ENCODE results near the gene BTBD7. TPM values are rescaled to one million over a fixed set of nuclear protein-coding genes. Genes with fewer than 3 reads are reported as not detected.

The BTBD7 gene
- total and polyA plus RNA-seq, 2 donors (not counting 1 experiment from before 2014, with no cell fraction given): 8.1 to 48.6 TPM

- intact Hi-C loops (cut with micrococcal nuclease): no loop called here
These were observed 26.0 kb downstream of the BTBD7 start for GRCh38 chr14:93306812-93307211.

More at GRCh38 chr14:93306812-93307211, 26.0 kb downstream of the BTBD7 start:
- peaks cover 84% of the 10 kb centered on the region for H3K79me2 ChIP-seq (ENCODE audit: control insufficient read depth, insufficient read depth, low read length)
- Mint-ChIP-seq H3K27ac (no peak overlapping the region), H3K27me3 (no peaks in the 10 kb centered on the region), H3K4me3 (no peak overlapping the region), H3K4me1 (peaks cover 47% of the 10 kb centered on the region), H3K9me3 (ENCODE audit: insufficient read depth) (no peaks in the 10 kb centered on the region)
- peaks cover 2 to 7% of the 10 kb centered on the region in 2 donors for H3K4me1 ChIP-seq (ENCODE audit: control insufficient read depth in 2 of 2, insufficient read depth in 2 of 2, low read length in 2 of 2)
- H3K4me2 ChIP-seq (replicated peaks; ENCODE audit: low read depth, low read length, poor library complexity, severe bottlenecking): no peak overlapping the region
- no peak overlapping the region for H2AFZ ChIP-seq (ENCODE audit: insufficient read depth, low read depth, low read length, poor library complexity, severe bottlenecking)
- ATAC-seq (ENCODE audit: low read depth) (no peak), DNase-seq (no peak)
- no peak overlapping the region for H3K27ac ChIP-seq (ENCODE audit: low read length in 2 of 2)
- ChIA-PET POLR2A (no interaction called here), CTCF (no interaction called here)
- no peaks in the 10 kb centered on the region for H3K9me3 ChIP-seq (ENCODE audit: control extremely low read depth in 1 of 3, control insufficient read depth in 2 of 3, insufficient read depth in 1 of 3, low read length in 2 of 3)
- H3K4me3 ChIP-seq (ENCODE audit: control extremely low read depth in 1 of 5, extremely low read depth in 1 of 5, insufficient read depth in 1 of 5, low read depth in 2 of 5, low read length in 4 of 5): no peak overlapping the region
- no peak for TF ChIP-seq EZH2 (IDR thresholded peaks at IDR 0.05; ENCODE audit: borderline replicate concordance, insufficient read depth, low read depth, low read length, poor library complexity, severe bottlenecking)
- no peak for TF ChIP-seq CTCF (IDR thresholded peaks at IDR 0.05)
- H4K20me1 ChIP-seq (ENCODE audit: control insufficient read depth, insufficient read depth, low read length, poor library complexity, severe bottlenecking): peaks cover 68% of the 10 kb centered on the region
- no peak overlapping the region for H3K9ac ChIP-seq (ENCODE audit: low read length)
- H3K27me3 ChIP-seq (replicated peaks in 1 of 4; ENCODE audit: control extremely low read depth in 1 of 4, control insufficient read depth in 3 of 4, insufficient read depth in 4 of 4, low read length in 3 of 4): no peaks in the 10 kb centered on the region
- peaks cover 0 to 3% of the 10 kb centered on the region in 2 experiments for H3K36me3 ChIP-seq (replicated peaks in 1 of 2; ENCODE audit: control extremely low read depth in 1 of 2, control insufficient read depth in 1 of 2, extremely low read depth in 1 of 2, insufficient read depth in 2 of 2, low read length in 1 of 2)
